HG02870 (cell line): ENCODE data around the gene BDKRB2.

Source experiments
- ATAC-seq: cut with Tn5 transposase; IDR thresholded peaks from one replicate; pipeline ENCODE4 v1.9.1; 2021; ENCODE audit warnings: mild to moderate bottlenecking, moderate library complexity; ENCODE audit not compliant: unreplicated experiment

The BDKRB2 gene

DNA sequence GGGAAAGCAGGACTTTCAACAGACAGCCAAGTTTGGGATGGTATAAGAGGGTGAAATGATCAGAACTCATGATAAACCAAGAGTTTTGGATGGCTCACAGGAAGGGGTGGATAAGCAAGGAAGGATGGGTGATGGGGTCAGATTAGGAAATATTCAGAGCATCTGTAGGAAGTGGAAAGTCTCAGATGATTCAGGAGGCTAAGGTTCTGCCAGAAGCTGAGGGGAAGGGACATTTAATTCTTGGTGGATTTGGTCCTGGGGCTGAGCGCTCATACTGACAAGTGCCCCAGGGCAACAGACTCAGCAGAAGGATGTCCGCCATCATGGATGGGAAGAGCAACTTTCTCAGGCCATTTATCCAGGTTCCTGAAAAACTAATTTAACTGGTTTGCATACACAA is 28.4 kb upstream of the BDKRB2 start:
- no peak for ATAC-seq

DNA sequence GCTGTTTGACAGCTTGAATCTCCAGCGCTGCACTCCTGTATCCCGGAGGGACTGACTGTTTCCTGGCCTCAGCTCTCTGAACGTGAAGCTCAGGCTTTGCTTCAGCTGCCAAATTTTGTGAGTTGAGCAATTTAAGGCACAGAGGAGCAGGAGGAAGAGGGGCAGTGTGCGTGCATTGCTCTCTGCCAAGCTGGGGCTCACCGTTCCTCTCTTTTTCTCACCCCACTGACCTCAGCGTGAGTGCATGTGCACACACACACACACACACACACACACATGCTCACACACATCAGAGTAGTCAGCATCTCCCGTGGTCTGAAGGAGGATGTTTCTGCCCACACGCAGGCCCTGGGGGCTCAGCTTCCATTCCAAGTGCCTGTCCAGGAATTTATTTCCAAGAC is 27.8 kb upstream of the BDKRB2 start:
- no peak for ATAC-seq

DNA sequence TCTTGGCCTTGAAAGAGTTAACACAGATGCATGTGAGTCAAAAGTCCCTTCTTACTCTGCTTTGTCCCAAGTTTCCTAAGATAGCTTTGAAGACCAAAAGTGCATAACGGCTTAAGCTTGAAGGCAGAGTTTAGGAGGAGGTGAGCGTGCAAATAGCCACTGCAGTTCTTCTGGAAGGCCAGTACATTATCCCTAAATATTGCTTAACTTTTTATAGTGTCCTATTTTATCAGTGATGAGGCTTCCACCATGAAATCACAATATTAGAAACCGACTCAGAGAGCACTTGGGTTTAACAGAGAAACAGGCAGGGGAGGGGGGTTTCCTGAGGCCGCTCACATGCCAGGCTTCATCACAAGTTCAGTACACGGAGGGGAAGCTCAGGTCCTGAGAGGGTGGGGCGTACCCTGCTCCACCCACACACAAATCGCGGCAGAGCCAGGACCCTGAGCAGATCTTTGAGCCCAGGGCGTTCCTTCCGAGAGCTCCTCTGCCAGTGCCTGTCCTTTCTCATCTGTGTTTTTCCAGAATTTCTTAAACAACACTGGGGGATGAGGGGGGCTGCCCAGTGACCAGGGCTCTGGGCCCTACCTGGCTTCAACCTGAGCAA is 26.8 kb upstream of the BDKRB2 start:
- ATAC-seq: peak; percentile 61

DNA sequence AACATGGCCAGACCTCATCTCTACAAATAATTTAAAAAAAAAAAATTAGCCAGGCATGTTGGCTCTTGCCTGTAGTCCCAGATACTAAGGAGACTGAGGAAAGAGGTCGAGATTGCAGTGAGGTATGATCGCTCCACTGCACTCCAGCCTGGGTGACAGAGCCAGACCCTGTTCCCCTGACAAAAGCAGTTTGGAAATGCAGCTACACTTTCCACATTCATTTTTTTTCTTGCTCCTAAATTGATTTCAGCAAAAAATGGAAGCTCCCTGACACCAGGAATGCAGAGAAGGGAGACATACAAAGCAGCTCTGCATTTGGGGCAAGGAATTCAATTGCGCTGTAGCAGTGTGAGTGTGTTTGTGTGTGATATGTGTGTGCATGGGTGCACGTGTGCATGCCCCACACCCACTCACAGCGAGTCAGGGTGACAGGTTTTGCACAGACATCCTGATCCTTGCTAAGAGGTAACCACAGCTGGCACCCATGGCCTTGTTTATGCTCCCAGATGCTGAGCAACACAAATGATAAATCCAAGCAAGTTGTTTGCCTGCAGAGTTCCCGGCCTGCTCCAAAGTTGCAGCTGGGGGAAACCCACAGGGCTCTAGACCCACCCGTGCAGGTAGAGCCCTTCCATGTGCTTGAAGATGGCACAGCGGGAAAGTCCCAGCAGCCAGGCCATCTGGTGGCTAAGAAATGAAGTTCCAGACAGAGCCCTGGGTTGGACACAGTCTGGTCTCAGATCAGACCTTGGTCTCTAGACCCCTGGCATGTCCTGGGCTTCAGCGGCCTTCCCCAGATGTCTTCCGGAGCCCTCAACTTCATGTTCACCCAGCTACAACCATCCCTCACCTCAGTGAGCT is 25.9 kb upstream of the BDKRB2 start:
- ATAC-seq: no peak

DNA sequence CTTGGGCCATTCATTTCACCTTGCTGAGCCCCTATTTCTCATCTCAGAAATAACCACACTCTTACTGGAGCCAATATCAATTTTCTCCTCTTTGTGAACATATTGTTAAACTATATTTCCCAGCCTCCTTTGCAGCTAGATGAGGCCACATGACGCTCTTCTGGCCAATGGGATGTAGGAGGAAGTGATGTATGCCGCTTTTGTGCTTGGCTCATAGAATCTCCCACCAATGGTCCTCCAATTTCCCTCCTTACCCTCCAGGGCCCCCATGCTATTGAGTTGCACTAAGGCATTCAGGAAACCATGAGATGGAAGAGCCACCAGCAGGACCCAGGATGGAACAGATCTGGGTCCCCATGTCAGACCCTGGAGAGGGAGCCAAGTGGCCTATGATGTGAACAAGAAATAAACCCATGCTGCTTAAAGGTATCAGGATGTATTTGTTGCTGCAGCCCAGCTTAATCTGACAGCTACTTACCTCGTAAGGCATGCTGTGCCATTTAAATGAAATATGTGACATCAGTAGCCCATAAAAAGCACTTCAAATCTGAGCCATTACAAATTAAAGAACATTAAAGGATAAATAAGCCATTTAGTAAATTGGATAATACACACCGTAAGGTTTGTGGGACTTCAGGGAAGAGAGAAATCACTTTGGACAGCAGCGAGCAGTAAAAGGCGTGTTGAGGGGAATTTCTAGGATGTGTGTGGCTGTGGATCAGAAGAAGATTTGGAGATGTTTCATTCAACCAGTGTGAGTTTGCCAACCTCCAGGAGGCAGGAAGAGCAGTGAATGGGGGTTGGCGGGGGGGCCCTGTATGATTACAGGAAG is 24.4 kb upstream of the BDKRB2 start:
- no peak for ATAC-seq

DNA sequence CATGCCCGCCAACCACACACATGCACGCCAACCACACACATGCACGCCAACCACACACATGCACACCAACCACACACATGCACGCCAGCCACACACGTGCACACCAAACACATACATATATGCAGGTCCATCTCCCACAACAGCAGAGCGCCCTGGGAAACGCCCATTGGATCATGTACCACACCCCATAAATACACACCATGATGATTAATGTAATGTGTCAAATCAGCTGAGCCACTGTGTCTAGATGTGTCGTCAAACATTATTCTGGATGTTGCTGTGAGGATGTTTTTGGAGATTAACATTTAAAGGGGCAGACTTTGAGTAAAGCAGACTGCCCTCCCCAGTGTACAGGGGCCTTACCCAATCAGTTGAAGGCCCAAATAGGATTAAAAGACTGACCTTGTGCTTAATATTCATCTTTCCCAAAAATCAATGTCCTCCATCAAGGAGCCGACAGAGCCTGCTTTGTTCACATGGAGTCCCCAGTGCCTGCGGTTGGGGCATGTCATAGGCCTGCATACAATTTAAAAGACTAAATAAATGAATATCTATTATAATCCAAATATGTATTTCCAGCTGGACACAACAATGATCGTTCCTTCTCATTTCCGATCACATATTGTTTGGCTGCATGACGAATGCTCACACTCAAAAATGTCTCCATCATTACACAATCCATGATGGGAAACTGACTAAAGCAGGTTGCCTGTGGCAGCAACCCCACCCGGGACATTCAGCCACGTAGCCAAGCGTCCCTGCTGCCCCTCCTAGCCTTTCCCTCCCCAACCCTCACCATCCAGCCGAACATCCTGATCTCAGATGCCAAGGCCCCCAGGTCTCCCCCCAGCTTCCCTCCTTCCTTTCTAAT is 23.2 kb upstream of the BDKRB2 start:
- ATAC-seq: no peak

DNA sequence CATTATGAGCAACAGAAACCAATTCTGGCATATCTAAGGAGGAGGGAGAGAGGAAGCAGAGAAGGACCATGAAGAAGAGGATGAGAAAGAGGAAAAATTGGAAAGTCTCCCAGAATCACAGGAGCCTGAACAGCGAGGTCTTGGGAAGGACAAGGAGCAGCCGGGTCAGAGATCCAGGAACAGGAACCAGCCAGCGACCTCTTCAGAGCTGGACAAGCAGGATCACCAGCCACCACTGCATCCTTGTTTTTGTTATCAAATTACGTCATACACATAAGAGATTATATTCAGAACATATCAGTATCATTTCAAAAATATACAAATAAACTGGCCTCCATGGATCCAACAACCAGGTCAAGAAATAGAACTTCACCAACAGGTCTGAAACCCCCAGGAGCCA is 22.1 kb upstream of the BDKRB2 start:
- ATAC-seq: no peak

DNA sequence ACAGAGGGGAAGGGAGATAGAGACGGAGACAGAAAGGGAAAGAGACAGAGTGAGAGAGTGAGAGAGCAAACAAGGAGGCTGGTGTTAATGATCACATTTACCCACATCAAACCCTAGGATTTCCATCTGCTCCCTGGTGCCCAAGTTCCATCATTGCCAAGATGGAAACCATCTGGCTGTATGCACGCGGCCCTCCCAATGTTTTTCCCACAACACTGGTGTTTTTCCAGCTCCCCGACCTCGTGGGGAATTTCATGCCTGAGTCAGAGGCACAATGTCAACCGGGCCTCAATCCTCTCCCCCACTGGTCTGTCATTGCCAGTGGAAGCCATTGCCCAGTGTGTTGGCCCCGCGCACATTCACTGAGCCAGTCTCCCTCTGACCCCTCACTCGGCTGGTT is 19.9 kb upstream of the BDKRB2 start:
- no peak for ATAC-seq

DNA sequence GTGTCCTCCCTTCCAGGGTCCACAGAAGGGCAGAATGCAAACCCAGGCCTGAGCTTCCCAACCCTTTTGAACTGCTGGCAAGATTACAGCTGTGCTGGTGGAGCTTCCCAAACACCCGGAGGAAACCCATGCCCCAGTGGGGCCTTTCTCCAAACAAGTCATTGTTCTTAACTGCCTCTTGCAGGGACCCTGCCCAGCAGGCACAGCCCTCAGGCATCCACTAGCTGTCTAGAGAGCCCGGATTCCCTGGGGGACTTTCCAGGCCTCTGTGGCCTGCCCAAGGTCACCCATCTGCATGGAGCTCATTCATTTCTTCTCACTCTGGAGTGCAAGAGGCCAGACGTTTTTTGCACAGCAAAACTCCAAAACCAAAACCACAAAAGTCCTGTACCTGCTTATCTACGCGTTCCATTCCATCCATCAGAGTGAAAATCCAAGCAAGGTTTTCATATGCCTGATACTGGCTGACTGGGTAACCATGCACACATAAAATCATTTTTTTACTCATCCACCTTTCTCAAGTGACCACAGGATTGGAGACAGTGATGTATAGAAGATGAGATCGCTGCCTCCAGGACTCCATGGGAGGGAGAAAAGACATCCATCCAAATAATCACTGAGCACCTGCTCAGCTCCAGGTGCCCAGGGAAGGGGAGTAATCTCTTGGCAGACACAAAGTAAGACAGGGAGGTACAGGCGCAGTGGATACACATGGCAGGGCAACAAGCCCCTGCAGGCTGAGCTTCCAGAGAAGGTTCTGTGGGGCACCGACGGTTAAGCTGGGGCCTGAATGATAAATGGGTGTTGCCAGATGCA is 17.2 kb upstream of the BDKRB2 start:
- ATAC-seq: no peak

DNA sequence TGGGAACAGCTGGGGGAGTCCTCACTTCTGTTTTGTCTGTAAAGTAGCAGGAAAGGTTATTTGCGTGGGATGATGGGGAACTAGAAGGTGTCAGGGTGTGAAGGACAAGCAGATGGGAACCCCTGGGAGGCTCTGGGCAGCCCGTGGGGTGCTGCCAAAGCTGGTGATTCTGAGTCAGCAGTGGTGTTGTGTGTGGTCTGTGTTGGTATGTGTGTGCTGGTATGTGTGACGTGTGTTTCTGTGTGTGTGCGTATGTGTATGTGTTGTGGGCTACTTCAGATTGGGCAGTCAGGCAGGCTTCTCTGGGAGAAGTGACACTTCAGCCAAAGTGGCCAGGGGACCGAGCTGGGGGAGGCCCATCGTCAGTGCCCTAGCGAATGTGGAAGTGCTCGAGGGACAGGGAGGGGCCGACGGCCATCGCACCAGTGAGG is 15.3 kb upstream of the BDKRB2 start:
- ATAC-seq: no peak

DNA sequence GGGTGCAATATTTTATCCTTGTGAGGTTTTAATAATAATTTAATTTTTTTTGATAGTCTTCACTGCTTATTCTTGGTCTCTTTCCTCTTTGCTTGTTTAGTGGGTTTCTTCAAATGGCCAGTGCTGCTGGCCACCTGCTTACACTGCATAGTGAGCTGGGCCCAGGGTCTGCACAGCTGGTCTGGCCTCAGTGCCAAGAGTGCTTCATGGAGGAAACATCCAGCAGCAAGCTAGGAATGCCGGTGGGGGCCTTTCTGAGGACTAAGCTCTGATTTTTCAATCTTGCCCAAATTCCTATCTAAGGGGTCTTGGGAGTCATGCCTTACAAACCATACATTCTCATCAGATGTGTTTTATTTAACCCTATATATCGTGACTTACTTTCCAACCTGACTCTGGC is 13.3 kb upstream of the BDKRB2 start:
- no peak for ATAC-seq

DNA sequence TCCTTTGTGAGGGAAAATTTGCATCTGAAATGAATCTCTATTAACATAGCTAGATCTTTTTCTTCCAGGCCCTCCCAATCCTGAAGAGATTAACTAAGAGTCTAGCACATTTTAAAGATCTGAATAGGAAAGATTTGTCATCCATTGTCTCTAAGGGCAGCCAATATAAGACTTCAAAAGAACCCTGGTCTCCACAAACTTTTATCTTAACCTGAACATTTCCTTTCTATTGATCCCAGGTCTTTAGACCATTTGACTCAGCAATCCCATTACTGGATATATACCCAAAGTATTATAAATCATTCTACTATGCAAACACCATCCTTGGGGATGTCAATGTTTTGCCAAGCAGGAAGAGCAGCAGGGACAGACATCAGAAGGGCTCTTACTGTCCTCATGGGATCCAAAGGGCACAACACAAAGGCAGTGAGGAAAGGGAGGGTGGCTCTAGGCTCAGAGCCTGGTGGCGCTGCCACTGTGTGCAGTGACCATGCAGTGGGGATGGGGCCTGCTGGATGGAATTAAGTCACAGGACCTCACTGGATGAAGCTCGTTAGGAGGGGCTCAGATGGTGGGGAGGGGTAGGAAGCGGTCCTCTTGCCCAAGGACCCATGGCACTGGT is 12.7 kb upstream of the BDKRB2 start:
- ATAC-seq: no peak

DNA sequence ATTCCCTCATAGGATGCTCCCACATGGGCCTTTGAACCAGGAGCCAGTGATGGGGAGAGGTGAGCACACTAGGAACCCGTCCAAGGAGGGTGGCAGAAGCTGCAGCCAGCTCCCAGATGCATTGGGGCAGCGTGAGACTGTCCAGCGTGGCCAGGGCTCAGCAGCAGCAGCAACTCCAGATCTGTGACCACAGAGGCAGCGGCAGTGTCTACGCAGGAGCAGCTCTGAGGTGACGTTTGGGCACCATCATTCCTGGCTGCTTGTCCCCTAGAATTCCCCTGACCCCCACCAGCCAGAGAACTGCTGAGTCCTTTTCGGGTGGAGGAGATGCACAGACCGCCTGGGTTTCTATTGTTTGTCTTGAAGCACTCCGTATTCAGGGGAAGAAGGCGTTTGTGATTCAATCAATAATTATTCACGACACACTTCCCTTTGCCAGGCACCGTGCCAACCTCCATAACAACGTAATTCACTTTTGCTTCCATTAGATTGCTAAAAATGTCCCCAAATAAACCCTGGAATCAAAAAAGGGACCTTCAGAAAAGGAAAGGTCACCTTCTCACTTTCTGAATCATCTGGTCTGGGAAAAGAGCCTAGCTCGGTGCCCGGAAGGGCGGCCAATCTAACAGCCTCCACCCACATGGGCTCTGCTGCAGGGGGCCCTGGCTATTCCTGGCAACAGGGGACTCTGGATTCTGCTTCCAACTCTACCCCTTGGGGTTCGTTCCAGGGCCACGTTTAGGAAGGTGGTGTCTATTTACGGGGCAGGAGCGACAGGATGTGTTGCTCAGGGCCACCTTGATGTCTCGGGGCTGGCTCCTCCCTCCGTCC is 11.4 kb upstream of the BDKRB2 start:
- no peak for ATAC-seq

DNA sequence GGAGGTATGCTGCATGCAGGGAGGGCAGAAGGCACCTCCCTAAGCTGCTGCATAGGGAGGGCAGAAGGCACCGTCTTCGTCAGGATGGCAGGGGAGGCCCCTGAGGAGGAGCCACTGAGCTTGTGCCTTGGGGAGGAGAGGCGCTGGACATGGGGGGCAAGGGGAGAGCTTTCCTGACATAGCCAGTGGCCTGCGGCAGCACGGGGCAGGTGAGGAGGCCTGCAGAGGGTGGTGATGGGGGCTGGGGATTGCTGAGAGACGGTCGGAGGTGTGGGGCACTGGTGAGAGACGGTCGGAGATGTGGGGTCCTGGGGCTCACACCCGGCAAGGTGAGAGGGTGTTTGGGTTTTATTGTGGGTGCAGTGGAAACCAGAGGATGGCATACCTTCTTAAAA is 10.4 kb upstream of the BDKRB2 start:
- no peak for ATAC-seq

DNA sequence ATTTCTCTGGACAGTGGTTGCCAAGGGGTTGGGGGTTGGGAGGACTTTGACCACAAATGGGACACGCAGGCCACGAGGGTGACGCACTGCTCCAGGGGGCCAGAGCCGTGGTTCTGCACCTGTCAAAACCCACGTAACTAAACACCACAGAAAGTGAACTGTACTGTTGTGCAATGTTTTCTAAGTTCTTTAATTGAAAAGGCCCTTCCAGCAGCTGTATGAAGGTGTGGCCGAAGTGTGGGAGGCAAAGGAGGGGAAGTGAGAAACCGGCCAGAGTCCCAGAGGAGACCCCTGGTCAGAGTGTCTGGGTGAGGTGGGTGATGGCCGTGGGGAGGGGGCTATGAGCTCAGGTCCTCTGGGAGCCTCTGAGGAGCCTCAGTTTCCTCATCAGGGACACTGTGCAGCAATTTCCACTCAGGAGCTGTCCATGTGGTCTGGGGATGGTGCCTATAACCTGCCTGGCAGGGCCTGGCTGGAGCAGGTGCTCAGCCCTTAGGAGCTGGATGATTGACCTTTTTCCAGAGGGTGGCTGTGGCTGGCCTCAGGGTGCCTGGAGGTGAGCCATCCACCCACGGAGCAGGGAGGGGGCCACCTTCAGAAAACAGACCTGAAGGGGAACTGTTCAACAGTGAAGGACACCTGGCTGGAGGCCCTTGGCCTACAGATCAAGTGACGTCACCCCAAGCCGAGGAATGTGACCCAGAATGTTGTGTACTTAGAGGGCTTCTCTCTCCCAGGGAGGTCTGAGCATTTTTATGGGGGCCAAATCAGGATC is 9.8 kb upstream of the BDKRB2 start:
- ATAC-seq: no peak

DNA sequence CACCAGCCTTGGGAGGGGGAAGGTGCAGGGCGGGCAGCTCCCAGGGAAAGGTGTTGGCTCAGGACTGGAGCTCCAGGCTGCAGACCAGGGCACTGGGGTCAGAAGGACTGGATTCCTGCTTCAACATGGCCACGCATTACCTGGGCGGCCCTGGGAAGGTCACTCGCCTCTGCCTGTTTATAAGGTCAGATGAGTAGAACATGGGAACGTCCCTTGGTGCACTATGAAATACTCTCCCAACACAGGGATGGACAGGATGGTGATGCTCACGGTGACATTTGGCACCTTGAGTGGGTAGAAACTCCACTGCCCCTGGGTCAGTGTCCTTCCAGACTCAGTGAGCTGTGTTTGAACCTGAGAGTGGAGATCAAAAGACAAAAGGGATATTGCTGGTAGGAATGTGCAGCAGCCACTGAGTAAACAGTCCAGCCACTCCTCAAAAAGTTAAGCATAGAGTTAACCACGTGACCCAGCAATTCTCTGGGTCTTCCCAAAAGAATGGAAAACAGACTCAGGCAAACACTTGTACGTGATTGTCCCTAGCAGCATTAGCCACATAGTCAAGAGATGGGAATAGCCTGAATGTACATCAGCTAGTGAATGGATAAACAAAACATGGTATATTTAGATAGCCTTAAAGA is 9.1 kb upstream of the BDKRB2 start:
- ATAC-seq: no peak

DNA sequence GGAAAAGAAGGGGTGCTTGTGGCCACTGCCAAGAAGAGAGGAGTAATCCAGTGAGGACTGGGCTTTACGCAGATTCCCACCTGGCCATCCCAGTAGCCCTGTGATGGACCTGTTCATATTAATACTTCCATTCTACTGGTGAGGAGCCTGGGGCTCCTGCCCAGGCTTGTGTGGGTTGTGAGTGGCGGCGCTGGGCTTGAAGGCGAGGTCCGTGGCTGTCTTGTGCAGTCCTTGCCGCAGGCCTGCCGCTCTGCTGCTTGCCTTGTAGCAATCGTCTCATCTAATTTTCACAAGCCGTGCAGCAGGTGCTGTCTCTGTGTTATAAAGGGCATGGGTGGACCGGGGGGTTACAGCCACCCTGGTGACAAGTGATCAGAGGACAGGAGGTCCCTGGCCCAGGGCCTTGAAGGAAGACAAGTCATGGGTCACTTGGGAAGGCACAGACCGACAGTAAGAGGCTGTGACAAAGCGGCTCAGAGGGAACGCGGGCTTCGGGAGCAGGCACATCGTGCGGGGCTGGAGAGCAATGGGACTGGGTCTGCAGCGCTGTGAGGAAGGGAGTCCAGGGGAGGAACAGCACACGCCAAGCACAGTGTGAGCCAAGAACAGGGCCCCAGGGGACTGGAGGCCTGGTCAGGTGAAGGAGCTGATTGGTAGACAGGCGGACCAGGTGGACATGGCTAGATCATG is 7.3 kb upstream of the BDKRB2 start:
- ATAC-seq: no peak
